Hepatocyte (in vitro differentiated cells): ENCODE measurements around the gene RETREG2.

Experiments
- EZH2 ChIP-seq: fragments of 200-600 bp; sonication (generic); IDR thresholded peaks from 2 replicates; pipeline ENCODE4 v1.6.1; 2016; ENCODE audit warnings: antibody characterized with exemption, mild to moderate bottlenecking, borderline replicate concordance
- EZH2phosphoT487 ChIP-seq: fragments of 200-600 bp; sonication (generic); IDR thresholded peaks from one replicate; pipeline ENCODE4 v1.6.1; 2018; ENCODE audit warnings: antibody characterized with exemption, mild to moderate bottlenecking, low read depth, moderate library complexity; ENCODE audit not compliant: unreplicated experiment, severe bottlenecking
- TF ChIP-seq, protein P1 (sequence below): fragments of 200-600 bp; sonication (generic); IDR thresholded peaks from 2 replicates; pipeline ENCODE4 v1.5.1; 2016; ENCODE audit warnings: antibody characterized with exemption, mild to moderate bottlenecking; ENCODE audit not compliant: poor library complexity

DNA sequence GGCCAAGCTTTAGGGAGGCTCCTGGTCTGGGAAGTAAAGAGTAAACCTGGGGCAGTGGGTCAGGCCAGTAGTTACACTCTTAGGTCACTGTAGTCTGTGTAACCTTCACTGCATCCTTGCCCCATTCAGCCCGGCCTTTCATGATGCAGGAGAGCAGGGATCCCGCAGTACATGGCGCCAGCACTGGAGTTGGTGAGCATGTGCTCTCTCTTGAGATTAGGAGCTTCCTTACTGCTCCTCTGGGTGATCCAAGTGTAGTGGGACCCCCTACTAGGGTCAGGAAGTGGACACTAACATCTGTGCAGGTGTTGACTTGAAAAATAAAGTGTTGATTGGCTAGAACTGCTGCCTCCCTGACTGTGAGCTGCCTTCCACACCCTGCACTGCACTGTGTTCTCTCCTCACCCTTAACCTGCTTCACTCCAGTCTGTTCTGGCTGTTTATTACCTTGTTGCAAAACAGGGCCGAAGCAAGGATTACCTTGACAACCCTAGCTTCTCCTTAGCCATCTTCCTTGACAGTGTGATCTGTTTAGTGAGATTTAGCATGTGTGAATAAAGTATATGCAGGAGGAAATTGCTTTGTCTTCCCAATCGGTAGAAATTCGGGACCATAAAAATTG lies 5.2 kb downstream of the RETREG2 start:
- TF ChIP-seq, protein P1, sequence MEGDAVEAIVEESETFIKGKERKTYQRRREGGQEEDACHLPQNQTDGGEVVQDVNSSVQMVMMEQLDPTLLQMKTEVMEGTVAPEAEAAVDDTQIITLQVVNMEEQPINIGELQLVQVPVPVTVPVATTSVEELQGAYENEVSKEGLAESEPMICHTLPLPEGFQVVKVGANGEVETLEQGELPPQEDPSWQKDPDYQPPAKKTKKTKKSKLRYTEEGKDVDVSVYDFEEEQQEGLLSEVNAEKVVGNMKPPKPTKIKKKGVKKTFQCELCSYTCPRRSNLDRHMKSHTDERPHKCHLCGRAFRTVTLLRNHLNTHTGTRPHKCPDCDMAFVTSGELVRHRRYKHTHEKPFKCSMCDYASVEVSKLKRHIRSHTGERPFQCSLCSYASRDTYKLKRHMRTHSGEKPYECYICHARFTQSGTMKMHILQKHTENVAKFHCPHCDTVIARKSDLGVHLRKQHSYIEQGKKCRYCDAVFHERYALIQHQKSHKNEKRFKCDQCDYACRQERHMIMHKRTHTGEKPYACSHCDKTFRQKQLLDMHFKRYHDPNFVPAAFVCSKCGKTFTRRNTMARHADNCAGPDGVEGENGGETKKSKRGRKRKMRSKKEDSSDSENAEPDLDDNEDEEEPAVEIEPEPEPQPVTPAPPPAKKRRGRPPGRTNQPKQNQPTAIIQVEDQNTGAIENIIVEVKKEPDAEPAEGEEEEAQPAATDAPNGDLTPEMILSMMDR = no peak
- TF ChIP-seq EZH2phosphoT487 = no peak
- no peak for TF ChIP-seq EZH2
